D721Med (cell line): ENCODE data around the gene RPL3.

Source experiments
- DNase-seq: peaks from one replicate; pipeline ENCODE4 v3.0.0; 2011; ENCODE audit warnings: low spot score; ENCODE audit not compliant: insufficient read length
- FAIRE-seq: peaks from 2 replicates; lab custom pipeline; 2011; peaks lifted over from hg19 to GRCh38; lab: Jason Lieb, UNC
- TF ChIP-seq, protein P1 (sequence below): IDR thresholded peaks from 2 replicates; pipeline ENCODE4 v1.5.1; 2012; ENCODE audit warnings: mild to moderate bottlenecking, control low read depth; ENCODE audit not compliant: insufficient read depth; ENCODE audit errors: missing control alignments

Gene RPL3

DNA sequence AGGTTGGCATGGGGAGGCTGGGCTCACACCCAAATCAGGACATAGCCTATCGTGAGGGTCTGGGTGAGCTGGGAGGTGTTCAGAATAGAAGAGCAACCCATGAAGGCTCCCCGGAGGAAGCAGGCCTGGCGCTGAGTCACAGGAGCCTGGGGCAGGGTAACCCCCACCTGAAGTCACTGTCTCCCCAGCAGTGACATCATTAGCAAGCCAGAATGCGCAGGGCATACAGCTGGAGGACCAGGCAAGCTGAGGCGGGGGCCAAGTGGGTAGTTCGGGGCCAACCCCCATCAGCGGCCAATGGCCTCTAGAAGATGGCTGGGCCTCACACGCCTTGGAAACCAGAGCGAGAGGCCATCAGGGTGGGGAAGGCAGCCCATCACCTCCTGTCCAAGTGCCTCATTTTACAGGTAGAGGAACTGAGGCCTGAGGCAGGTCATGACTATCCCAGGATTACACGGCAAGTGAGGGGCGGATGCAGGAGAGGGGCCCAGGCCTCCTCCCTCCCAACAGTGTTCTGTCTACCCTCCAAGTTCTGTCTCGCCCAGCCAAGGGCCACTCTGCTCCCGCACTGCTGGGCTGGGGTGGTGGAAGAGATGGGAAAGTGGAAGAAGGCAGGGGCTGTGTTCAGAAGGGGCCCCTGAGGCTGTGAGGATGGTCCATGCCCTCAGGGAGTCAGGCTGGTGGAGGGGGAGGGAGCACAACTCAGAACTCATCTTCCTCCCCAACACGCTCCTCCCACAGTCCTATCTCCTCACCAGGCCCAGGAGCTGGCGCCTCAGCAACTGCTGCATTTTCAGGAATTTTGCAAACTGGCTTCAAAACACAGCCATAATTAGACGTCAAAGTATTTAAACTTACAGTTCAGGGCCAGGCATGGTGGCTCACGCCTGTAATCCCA is 24.6 kb downstream of the RPL3 start:
- TF ChIP-seq, protein P1, sequence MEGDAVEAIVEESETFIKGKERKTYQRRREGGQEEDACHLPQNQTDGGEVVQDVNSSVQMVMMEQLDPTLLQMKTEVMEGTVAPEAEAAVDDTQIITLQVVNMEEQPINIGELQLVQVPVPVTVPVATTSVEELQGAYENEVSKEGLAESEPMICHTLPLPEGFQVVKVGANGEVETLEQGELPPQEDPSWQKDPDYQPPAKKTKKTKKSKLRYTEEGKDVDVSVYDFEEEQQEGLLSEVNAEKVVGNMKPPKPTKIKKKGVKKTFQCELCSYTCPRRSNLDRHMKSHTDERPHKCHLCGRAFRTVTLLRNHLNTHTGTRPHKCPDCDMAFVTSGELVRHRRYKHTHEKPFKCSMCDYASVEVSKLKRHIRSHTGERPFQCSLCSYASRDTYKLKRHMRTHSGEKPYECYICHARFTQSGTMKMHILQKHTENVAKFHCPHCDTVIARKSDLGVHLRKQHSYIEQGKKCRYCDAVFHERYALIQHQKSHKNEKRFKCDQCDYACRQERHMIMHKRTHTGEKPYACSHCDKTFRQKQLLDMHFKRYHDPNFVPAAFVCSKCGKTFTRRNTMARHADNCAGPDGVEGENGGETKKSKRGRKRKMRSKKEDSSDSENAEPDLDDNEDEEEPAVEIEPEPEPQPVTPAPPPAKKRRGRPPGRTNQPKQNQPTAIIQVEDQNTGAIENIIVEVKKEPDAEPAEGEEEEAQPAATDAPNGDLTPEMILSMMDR = no peak
- FAIRE-seq (no peak), DNase-seq (no peak)

DNA sequence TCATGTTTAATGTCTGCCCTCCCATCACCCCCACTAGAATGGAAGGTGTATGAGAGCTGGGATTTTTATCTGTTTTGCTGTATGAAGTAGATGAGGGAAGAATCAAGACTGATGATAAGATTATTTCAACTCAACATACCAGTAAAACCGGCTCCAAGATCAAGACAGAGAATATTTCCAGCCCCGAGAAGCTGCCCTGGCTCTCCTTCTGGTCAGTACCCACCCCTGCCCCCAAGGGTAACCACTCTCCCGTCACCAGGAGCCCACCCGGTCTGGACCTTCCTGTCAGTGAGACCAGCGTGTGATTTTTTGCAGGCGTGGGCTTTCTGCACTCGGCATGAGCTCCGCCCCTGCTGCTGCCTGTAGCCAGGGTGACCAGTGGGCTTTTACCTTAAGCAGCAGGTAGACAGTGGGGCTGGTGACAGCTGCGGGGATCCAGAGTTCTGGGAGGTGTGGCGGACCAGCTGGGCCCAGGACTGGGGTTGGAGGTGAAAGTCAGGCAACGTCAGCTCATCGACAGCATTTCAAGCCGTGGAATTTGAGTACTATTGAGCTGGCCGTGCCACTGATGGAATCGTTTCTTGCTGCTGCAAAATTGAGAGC is 25.6 kb downstream of the RPL3 start:
- FAIRE-seq (no peak), DNase-seq (no peak)
- TF ChIP-seq, protein P1 = no peak

DNA sequence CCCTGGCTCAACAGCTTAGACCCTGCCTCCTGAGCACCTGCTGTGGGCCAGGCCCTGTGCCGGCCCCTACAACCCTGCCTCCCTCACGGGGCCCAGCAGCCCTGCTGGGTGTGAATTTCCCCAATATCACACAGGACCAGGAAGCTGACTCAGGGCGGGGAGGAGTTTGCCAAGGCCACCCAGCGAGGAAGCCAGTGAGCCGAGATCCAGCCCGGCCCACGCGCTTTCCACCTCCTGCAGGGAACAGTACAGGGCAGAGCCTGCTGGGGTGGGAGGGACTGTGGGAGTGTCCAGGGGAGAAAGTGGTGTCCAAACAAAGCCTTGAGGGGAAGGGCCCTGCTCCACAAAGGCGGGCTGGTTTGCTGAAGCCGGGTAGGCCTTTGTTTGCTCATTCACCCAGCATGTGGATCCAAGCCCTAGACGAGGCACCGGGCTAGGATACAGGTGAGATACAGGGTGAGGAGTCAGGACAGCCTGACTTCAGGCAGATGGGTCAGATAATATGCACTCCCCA is 26.8 kb downstream of the RPL3 start:
- TF ChIP-seq, protein P1 = no peak
- FAIRE-seq (no peak), DNase-seq (no peak)

DNA sequence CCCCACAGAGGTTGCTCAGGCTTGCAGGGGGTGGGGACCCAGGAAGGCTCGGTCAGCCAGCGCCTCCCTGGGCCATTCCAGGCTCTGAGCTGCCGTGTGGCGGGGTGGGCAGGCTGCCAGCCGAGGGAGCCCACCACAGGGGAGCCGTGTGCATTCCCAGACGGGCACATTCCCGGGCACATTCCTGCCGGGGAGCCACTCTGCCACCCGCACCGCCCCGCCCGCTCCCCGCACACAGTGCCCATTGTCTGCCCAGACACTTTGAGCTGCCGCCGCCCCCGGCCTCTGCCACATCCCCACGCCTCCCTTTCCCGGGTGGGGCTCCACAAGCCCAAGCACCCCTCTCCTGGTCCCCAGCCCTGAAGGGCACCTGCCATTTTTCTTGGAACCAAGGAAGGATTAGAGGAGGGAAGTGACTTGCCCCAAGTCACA is 27.4 kb downstream of the RPL3 start:
- FAIRE-seq = no peak
- TF ChIP-seq, protein P1 = no peak

DNA sequence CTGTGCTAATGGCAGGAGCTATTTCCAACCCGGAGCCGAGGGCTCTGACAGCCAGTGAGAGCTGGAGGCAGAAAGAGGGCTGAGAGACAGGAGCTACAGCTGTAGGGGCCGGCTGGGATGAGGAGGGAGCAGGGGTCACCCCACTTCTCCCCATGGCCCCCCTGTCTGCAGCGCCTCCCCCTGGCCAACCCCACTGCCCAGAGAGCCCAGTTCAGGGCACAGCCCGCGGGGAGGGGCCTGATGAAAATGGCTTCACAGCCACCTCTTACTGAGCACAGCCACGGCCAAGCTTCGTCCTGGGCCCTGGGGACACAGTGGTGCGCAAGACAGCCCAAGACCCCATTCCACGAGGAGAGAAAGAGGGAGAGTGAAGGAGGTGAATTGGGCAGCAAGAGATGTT is 27.9 kb downstream of the RPL3 start:
- no peak for FAIRE-seq
- TF ChIP-seq, protein P1 = no peak
- DNase-seq = no peak

More for the DNA sequence above, 27.4 kb downstream of the RPL3 start:
- DNase-seq = no peak

DNA sequence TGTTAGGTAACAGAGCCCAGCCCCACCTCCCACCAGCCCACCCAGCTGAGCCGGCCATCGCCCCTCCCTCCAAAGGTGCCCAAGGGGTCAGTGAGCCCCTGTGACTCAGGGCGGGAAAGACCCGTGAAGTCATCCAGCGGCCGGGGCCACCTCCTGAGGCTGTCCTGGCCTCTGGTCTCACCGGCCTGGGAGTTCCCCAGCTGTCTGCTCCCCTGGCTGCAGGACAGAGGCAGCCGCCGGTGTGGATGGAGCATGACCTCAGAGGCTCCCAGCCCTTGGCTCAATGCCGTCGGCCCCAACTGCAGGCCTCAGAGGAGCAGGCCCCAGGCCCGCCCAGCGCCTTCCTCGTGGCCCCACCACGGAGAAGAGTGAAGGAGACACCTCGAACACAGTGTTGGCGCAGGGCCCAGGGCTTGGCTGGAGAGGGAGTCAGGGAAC is 28.7 kb downstream of the RPL3 start:
- TF ChIP-seq, protein P1 = no peak
- FAIRE-seq (no peak), DNase-seq (no peak)
